HepG2 (cell line): ENCODE measurements around the gene KRT7. TPM values are rescaled to one million over a fixed set of nuclear protein-coding genes. Genes with fewer than 3 reads are reported as not detected.

Source experiments
- ATAC-seq: fragments of 200-7000 bp; cut with Tn5 transposase; 3 replicates; pipeline ENCODE4 v1.9.1; 2020; ENCODE audit warnings: mild to moderate bottlenecking, moderate library complexity
- BruUV-seq: library from RNA; stranded (reverse); fragments of 400-500 nt; replicated peaks from 2 replicates; lab custom pipeline; 2021; lab: Mats Ljungman, UMichigan
- CTCF ChIA-PET: fragments of 300-600 bp; formaldehyde crosslinking; extraction: SDS; loops from one replicate; lab custom pipeline; 2021; ENCODE audit warnings: low total read pairs, inconsistent platforms, low intra/inter-chr PET ratio; lab: Yijun Ruan, JAX
- POLR2A ChIA-PET: fragments of 350-600 bp; sonication (Branson Sonifier 250); formaldehyde crosslinking; loops from one replicate; lab custom pipeline; 2020; ENCODE audit warnings: antibody characterized with exemption, inconsistent platforms; lab: Yijun Ruan, JAX
- DNase-seq: peaks from one replicate; pipeline ENCODE4 v3.0.0-alpha.2; 2015; ENCODE audit warnings: low spot score
- FAIRE-seq: peaks from 3 replicates; lab custom pipeline; 2011; peaks lifted over from hg19 to GRCh38; lab: Jason Lieb, UNC
- H2AFZ ChIP-seq: one replicate; pipeline ENCODE4 v1.6.1; 2011; ENCODE audit warnings: low read length, inconsistent platforms
- H3K27ac ChIP-seq: fragments of 300-600 bp; 3 replicates; pipeline ENCODE4 v1.8.0; 2011; ENCODE audit warnings: mixed run types, mild to moderate bottlenecking, mixed read lengths, low read length, inconsistent platforms; ENCODE audit not compliant: insufficient read depth; ENCODE audit errors: extremely low read length
- H3K27me3 ChIP-seq, 2 experiments: fragments of 200-600 bp in 1 of 2; 2 replicates in 1 of 2; 3 replicates in 1 of 2; pipeline versions ENCODE4 v1.6.0 to v1.8.0; 2011; ENCODE audit warnings: low read length in 2 of 2, mild to moderate bottlenecking in 2 of 2, moderate library complexity in 2 of 2, inconsistent platforms in 1 of 2; ENCODE audit not compliant: insufficient read depth in 2 of 2, control insufficient read depth in 1 of 2
- H3K36me3 ChIP-seq, 2 experiments: fragments of 200-600 bp in 1 of 2; replicated peaks in 1 of 2; 2 replicates in 1 of 2; 3 replicates in 1 of 2; pipeline versions ENCODE4 v1.5.1 to v1.8.0; 2011; ENCODE audit warnings: low read length in 2 of 2, inconsistent platforms in 1 of 2; ENCODE audit not compliant: insufficient read depth in 2 of 2, control insufficient read depth in 1 of 2
- H3K4me1 ChIP-seq: 2 replicates; pipeline ENCODE4 v1.5.1; 2012; ENCODE audit warnings: low read length, inconsistent platforms; ENCODE audit not compliant: insufficient read depth
- H3K4me2 ChIP-seq: 2 replicates; pipeline ENCODE4 v1.6.0; 2011; ENCODE audit warnings: low read depth, low read length, inconsistent platforms
- H3K4me3 ChIP-seq, 3 experiments: fragments of 200-600 bp in 1 of 3; sonication (generic), shearing (Covaris generic) in 1 of 3; replicated peaks in 1 of 3; 2 replicates each; pipeline ENCODE4 v1.5.1; 2011 to 2016; ENCODE audit warnings: low read length in 3 of 3, inconsistent platforms in 2 of 3, low read depth in 2 of 3, mild to moderate bottlenecking in 2 of 3, control low read depth in 1 of 3, mixed read lengths in 1 of 3; ENCODE audit not compliant: insufficient read depth in 1 of 3
- H3K79me2 ChIP-seq: one replicate; pipeline ENCODE4 v1.6.1; 2011; ENCODE audit warnings: low read length, inconsistent platforms; ENCODE audit not compliant: insufficient read depth
- H3K9ac ChIP-seq: 2 replicates; pipeline ENCODE4 v1.6.0; 2011; ENCODE audit warnings: mild to moderate bottlenecking, low read depth, low read length, inconsistent platforms; ENCODE audit not compliant: insufficient read depth
- H3K9me3 ChIP-seq: 2 replicates; pipeline ENCODE4 v1.5.1; 2012; ENCODE audit warnings: mild to moderate bottlenecking, low read length
- H4K20me1 ChIP-seq: 2 replicates; pipeline ENCODE4 v1.6.0; 2011; ENCODE audit warnings: inconsistent platforms, mild to moderate bottlenecking, low read length, moderate library complexity; ENCODE audit not compliant: insufficient read depth
- CBX5 ChIP-seq: sonication (generic); formaldehyde crosslinking; IDR thresholded peaks from 2 replicates; pipeline ENCODE4 v1.4.0; 2020; ENCODE audit warnings: missing genetic modification reagents, borderline replicate concordance
- MAZ ChIP-seq, 2 experiments: sonication (generic) in 1 of 2; formaldehyde crosslinking in 1 of 2; IDR thresholded peaks; 2 replicates each; pipeline versions ENCODE4 v1.5.0 to v1.6.1; 2012 to 2020; ENCODE audit warnings: low read depth in 2 of 2, mild to moderate bottlenecking in 2 of 2, borderline replicate concordance in 1 of 2, improper control_type of control experiment in 1 of 2, low read length in 1 of 2, missing genetic modification reagents in 1 of 2, moderate library complexity in 1 of 2
- MTA3 ChIP-seq: sonication (generic); formaldehyde crosslinking; IDR thresholded peaks from 2 replicates; pipeline ENCODE4 v1.4.0; 2020; ENCODE audit warnings: missing genetic modification reagents
- NONO ChIP-seq, 2 experiments: fragments of 450-650 bp in 1 of 2; sonication (generic) in 1 of 2; formaldehyde crosslinking in 1 of 2; IDR thresholded peaks in 1 of 2; conservative IDR thresholded peaks in 1 of 2; 2 replicates each; pipeline versions ENCODE4 v1.6.1 to v1.8.0; 2017 to 2022; ENCODE audit warnings: mild to moderate bottlenecking in 1 of 2, missing genetic modification reagents in 1 of 2, moderate library complexity in 1 of 2
- PHF5A ChIP-seq: IDR thresholded peaks from one replicate; pipeline ENCODE4 v1.6.1; 2018; ENCODE audit warnings: low read depth, missing genetic modification reagents; ENCODE audit not compliant: unreplicated experiment
- RARA ChIP-seq: IDR thresholded peaks from 2 replicates; pipeline ENCODE4 v1.6.1; 2016; ENCODE audit warnings: missing genetic modification reagents, missing compliant biosample characterization
- WGBS: methylation state at CpG from one replicate; pipeline ENCODE4 v1.1.6; 2017; ENCODE audit warnings: low lambda C conversion rate; 5-methylcytosine and 5-hydroxymethylcytosine counted together
- in situ Hi-C: cut with HindIII; loops from 2 replicates; pipeline ENCODE4 v1.10.0; 2017; ENCODE audit warnings: low pct_unique_long_range_greater_than_20kb; ENCODE audit not compliant: extremely low pct_ligation_motif_present
- intact Hi-C: fragments of 100-400 bp; cut with micrococcal nuclease; formaldehyde crosslinking; loops from one replicate; pipeline ENCODE4 v1.10.0; 2022; ENCODE audit not compliant: unreplicated experiment
- polyA plus RNA-seq, 8 experiments: library from polyadenylated mRNA; depleted of rRNA in 3 of 8; stranded (reverse) in 7 of 8; unstranded in 1 of 8; fragments of >200 nt; fragmentation: Illumina TruSeq in 4 of 8; extraction: Trizol in 4 of 8; gene quantifications; 2 replicates each; pipeline versions ENCODE4 v1.2.1 to v1.2.3, GENCODE V29; 2011 to 2016; ENCODE audit warnings: low read depth in 4 of 8, missing spikeins in 1 of 8, mixed read lengths in 1 of 8; ENCODE audit not compliant: insufficient read depth in 1 of 8
- total RNA-seq, 5 experiments: library from RNA; depleted of rRNA; stranded (reverse); fragments of >200 nt; fragmentation: Illumina TruSeq; extraction: Trizol; gene quantifications; 2 replicates each; pipeline ENCODE4 v1.2.3, GENCODE V29; 2016; ENCODE audit warnings: low read depth in 1 of 5
- TF ChIP-seq, protein P1 (sequence below): sonication (generic); formaldehyde crosslinking; IDR thresholded peaks from 2 replicates; pipeline ENCODE4 v1.5.1; 2020; ENCODE audit warnings: mild to moderate bottlenecking, missing genetic modification reagents, borderline replicate concordance
- TF ChIP-seq, protein P2 (sequence below): sonication (generic); formaldehyde crosslinking; IDR thresholded peaks from 2 replicates; pipeline ENCODE4 v1.4.0; 2020; ENCODE audit warnings: missing genetic modification reagents

The KRT7 gene
- total and polyA plus RNA-seq, 2 of the 13 experiments (the other 11 are each of a cell fraction or from before 2014, with no cell fraction given), result 0.83 TPM; not detected in 1

DNA sequence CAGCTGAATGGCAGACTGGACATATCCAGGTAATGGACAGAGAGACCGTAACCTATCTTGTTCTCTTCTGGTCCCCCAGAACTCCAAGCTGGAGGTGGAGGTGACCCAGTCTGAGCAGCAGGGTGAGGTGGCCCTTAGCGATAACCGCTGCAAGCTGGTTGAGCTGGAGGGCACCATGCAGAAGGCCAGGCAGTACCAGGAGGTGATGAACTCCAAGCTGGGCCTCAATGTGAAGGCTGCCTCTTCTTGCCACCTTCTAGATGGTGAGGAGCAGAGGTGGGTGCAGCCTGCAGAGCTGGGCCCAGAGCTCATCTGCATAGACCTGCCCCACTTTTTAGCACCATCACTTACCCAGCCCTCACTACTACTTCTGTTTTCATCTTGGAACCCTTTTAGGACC lies 34.2 kb downstream of the KRT7 start:
- ChIA-PET POLR2A (no interaction called here), CTCF (no interaction called here)
- FAIRE-seq (no peak), DNase-seq (no peak), ATAC-seq (no peak)
- H3K4me1 ChIP-seq, result no peaks in the 10 kb centered on the region
- no peaks in the 10 kb centered on the region for H4K20me1 ChIP-seq
- no TSS peak for BruUV-seq
- H3K4me2 ChIP-seq, result no peak overlapping the region
- no peaks in the 10 kb centered on the region; a peak in 3 of 5 replicates for H3K27me3 ChIP-seq
- no peaks in the 10 kb centered on the region for H3K36me3 ChIP-seq
- intact Hi-C loops (no loop called here), in situ Hi-C loops (no loop called here)
- no peak overlapping the region for H3K27ac ChIP-seq
- no CpG with 5 or more reads among the region's 3 CpGs for WGBS
- no peak overlapping the region for H3K4me3 ChIP-seq
- no peak overlapping the region for H3K9ac ChIP-seq
- H3K79me2 ChIP-seq, result no peaks in the 10 kb centered on the region
- TF ChIP-seq, protein P1, sequence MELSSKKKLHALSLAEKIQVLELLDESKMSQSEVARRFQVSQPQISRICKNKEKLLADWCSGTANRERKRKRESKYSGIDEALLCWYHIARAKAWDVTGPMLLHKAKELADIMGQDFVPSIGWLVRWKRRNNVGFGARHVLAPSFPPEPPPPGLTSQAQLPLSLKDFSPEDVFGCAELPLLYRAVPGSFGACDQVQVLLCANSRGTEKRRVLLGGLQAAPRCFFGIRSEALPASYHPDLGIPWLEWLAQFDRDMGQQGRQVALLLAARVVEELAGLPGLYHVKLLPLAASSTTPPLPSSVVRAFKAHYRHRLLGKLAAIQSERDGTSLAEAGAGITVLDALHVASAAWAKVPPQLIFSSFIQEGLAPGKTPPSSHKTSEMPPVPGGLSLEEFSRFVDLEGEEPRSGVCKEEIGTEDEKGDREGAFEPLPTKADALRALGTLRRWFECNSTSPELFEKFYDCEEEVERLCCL (CRISPR knock-in tag), result no peak
- TF ChIP-seq MTA3 (CRISPR knock-in tag), result no peak
- no peak for TF ChIP-seq PHF5A (CRISPR knock-in tag)
- TF ChIP-seq NONO (IDR thresholded peaks at IDR 0.05), result no peak
- TF ChIP-seq NONO (CRISPR knock-in tag; conservative IDR thresholded peaks at IDR 0.05), result no peak
- TF ChIP-seq RARA, result no peak
- TF ChIP-seq CBX5 (CRISPR knock-in tag), result no peak
- no peak for TF ChIP-seq MAZ (IDR thresholded peaks at IDR 0.05; ENCODE audit: borderline replicate concordance, low read depth, low read length)
- no peak for TF ChIP-seq MAZ (CRISPR knock-in tag; IDR thresholded peaks at IDR 0.05; ENCODE audit: low read depth)
- TF ChIP-seq, protein P2, sequence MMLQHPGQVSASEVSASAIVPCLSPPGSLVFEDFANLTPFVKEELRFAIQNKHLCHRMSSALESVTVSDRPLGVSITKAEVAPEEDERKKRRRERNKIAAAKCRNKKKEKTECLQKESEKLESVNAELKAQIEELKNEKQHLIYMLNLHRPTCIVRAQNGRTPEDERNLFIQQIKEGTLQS (CRISPR knock-in tag), result no peak
- peaks cover 8% of the 10 kb centered on the region for H3K9me3 ChIP-seq
- no peak overlapping the region for H2AFZ ChIP-seq
